K562 (cell line): ENCODE data around the gene IL1RAPL2. TPM values are rescaled to one million over a fixed set of nuclear protein-coding genes. Genes with fewer than 3 reads are reported as not detected.

Experiments
- ATAC-seq: fragments of 200-7000 bp; cut with Tn5 transposase; 3 replicates; pipeline ENCODE4 v1.9.1; 2020; ENCODE audit warnings: moderate library complexity
- BruUV-seq: library from RNA; stranded (reverse); fragments of 400-500 nt; replicated peaks from 2 replicates; lab custom pipeline; 2021; lab: Mats Ljungman, UMichigan
- CTCF ChIA-PET: fragments of 300-600 bp; formaldehyde crosslinking; extraction: SDS; loops from one replicate; lab custom pipeline; 2021; ENCODE audit warnings: low intra/inter-chr PET ratio; lab: Yijun Ruan, JAX
- POLR2A ChIA-PET: fragments of 300-600, 350-650 bp; sonication (Branson Sonifier 250); formaldehyde crosslinking; extraction: SDS; loops from one replicate; lab custom pipeline; 2021; ENCODE audit warnings: antibody characterized with exemption, inconsistent platforms; lab: Yijun Ruan, JAX
- DNase-seq, 4 experiments: peaks; one replicate each; pipeline versions ENCODE4 v3.0.0 to v3.0.0-alpha.2; 2011 to 2018; ENCODE audit warnings: low spot score in 3 of 4, mixed read lengths in 3 of 4; ENCODE audit errors: extremely low read depth in 1 of 4
- FAIRE-seq: peaks from 2 replicates; lab custom pipeline; 2011; peaks lifted over from hg19 to GRCh38; lab: Jason Lieb, UNC
- H2AFZ ChIP-seq: 2 replicates; pipeline ENCODE4 v1.6.0; 2011; ENCODE audit warnings: low read depth, low read length, control low read depth, inconsistent platforms
- H3K27ac ChIP-seq: fragments of 200-600 bp; 3 replicates; pipeline ENCODE4 v1.8.0; 2011; ENCODE audit warnings: low read depth, mild to moderate bottlenecking, control low read depth, inconsistent platforms, low read length, moderate library complexity, mixed read lengths; ENCODE audit errors: extremely low read depth
- H3K27me3 ChIP-seq, 2 experiments: fragments of 300-600 bp in 1 of 2; 2 replicates in 1 of 2; 3 replicates in 1 of 2; pipeline versions ENCODE4 v1.6.0 to v1.8.0; 2011; ENCODE audit warnings: inconsistent platforms in 2 of 2, low read length in 2 of 2, mild to moderate bottlenecking in 1 of 2, mixed read lengths in 1 of 2, moderate library complexity in 1 of 2; ENCODE audit not compliant: control insufficient read depth in 2 of 2, insufficient read depth in 2 of 2
- H3K36me3 ChIP-seq: fragments of 300-600 bp; 3 replicates; pipeline ENCODE4 v1.8.0; 2011; ENCODE audit warnings: mild to moderate bottlenecking, low read length, inconsistent platforms; ENCODE audit not compliant: control insufficient read depth, insufficient read depth
- H3K4me1 ChIP-seq, 2 experiments: fragments of 200-600 bp in 1 of 2; replicated peaks in 1 of 2; 2 replicates in 1 of 2; 3 replicates in 1 of 2; pipeline versions ENCODE4 v1.5.1 to v1.8.0; 2011; ENCODE audit warnings: inconsistent platforms in 2 of 2, low read length in 2 of 2, mild to moderate bottlenecking in 1 of 2, mixed read lengths in 1 of 2, moderate library complexity in 1 of 2; ENCODE audit not compliant: control insufficient read depth in 2 of 2, insufficient read depth in 2 of 2
- H3K4me2 ChIP-seq: 2 replicates; pipeline ENCODE4 v1.6.1; 2011; ENCODE audit warnings: low read length, control low read depth, inconsistent platforms, mixed read lengths; ENCODE audit not compliant: insufficient read depth
- H3K4me3 ChIP-seq: fragments of 200-600 bp; sonication (generic), shearing (Covaris generic); 2 replicates; pipeline ENCODE4 v1.5.1; 2016; ENCODE audit warnings: control low read depth, inconsistent platforms
- H3K79me2 ChIP-seq: fragments of 200-600 bp; 3 replicates; pipeline ENCODE4 v1.8.0; 2011; ENCODE audit warnings: low read length, inconsistent platforms; ENCODE audit not compliant: control insufficient read depth, insufficient read depth
- H3K9ac ChIP-seq, 2 experiments: 2 replicates each; pipeline versions ENCODE4 v1.6.0 to v1.6.1; 2011; ENCODE audit warnings: low read depth in 2 of 2, low read length in 2 of 2, control low read depth in 1 of 2, inconsistent platforms in 1 of 2, mild to moderate bottlenecking in 1 of 2, mixed read lengths in 1 of 2; ENCODE audit not compliant: insufficient read depth in 1 of 2
- H3K9me1 ChIP-seq: one replicate; pipeline ENCODE4 v1.6.0; 2011; ENCODE audit warnings: inconsistent platforms, mild to moderate bottlenecking, low read length, moderate library complexity; ENCODE audit not compliant: control insufficient read depth, insufficient read depth
- H3K9me3 ChIP-seq: replicated peaks from 2 replicates; pipeline ENCODE4 v1.5.1; 2011; ENCODE audit warnings: low read depth, low read length, inconsistent platforms; ENCODE audit not compliant: control insufficient read depth, insufficient read depth
- H4K20me1 ChIP-seq: replicated peaks from 2 replicates; pipeline ENCODE4 v1.6.1; 2011; ENCODE audit warnings: low read length, inconsistent platforms, mixed read lengths; ENCODE audit not compliant: control insufficient read depth, insufficient read depth
- ARNT ChIP-seq, 2 experiments: fragments of 450-650 bp; IDR thresholded peaks; 2 replicates each; pipeline ENCODE4 v1.6.1; 2016; ENCODE audit warnings: mild to moderate bottlenecking in 1 of 2
- FOXM1 ChIP-seq, 2 experiments: fragments of 450-650 bp in 1 of 2; sonication (generic) in 1 of 2; formaldehyde crosslinking in 1 of 2; IDR thresholded peaks; 2 replicates each; pipeline versions ENCODE4 v1.6.1 to v1.9.0; 2017 to 2022; ENCODE audit warnings: low read depth in 2 of 2, mild to moderate bottlenecking in 2 of 2, missing genetic modification reagents in 1 of 2, moderate library complexity in 1 of 2
- RUNX1 ChIP-seq: sonication (generic); IDR thresholded peaks from 2 replicates; pipeline ENCODE4 v1.6.1; 2016; ENCODE audit warnings: antibody characterized with exemption, low read depth
- TOE1 ChIP-seq, 2 experiments: fragments of 450-650 bp in 1 of 2; sonication (generic) in 1 of 2; formaldehyde crosslinking in 1 of 2; IDR thresholded peaks; 2 replicates each; pipeline versions ENCODE4 v1.7.1 to v1.8.0; 2016 to 2022; ENCODE audit warnings: borderline replicate concordance in 2 of 2, mild to moderate bottlenecking in 2 of 2, antibody characterized with exemption in 1 of 2, inconsistent platforms in 1 of 2, low read depth in 1 of 2, missing genetic modification reagents in 1 of 2, moderate library complexity in 1 of 2
- WGBS: fragments of 100-300 bp; shearing (Covaris generic); methylation state at CpG from one replicate; pipeline ENCODE4 v1.1.6; 2016; ENCODE audit warnings: low coverage, mixed read lengths; ENCODE audit not compliant: insufficient coverage; ENCODE audit errors: missing lambda C conversion rate; 5-methylcytosine and 5-hydroxymethylcytosine counted together
- in situ Hi-C: fragments of 300-500 bp; cut with MboI; formaldehyde crosslinking; loops from 4 replicates; pipeline ENCODE4 v1.15.0; 2018; ENCODE audit warnings: inconsistent platforms, mixed read lengths
- intact Hi-C: fragments of 100-400 bp; cut with micrococcal nuclease; formaldehyde crosslinking; loops from 2 replicates; pipeline ENCODE4 v1.14.2; 2022
- polyA plus RNA-seq, 8 experiments: library from polyadenylated mRNA; depleted of rRNA in 4 of 8; stranded (reverse) in 5 of 8; unstranded in 3 of 8; fragments of >200 nt; fragmentation: Nextera tagmentation in 2 of 8; fragmentation: Illumina TruSeq in 1 of 8; extraction: Ambion mirVana in 2 of 8; extraction: Trizol in 1 of 8; gene quantifications; 2 replicates each; pipeline versions ENCODE4 v1.2.1 to v1.2.3, GENCODE V29; 2011 to 2014; ENCODE audit warnings: inconsistent platforms in 1 of 8, missing spikeins in 1 of 8
- total RNA-seq, 7 experiments: library from RNA; depleted of rRNA in 6 of 7; stranded (reverse); fragments of >200 nt in 6 of 7; fragmentation: Illumina TruSeq in 2 of 7; extraction: Trizol in 2 of 7; gene quantifications; 2 replicates each; pipeline versions ENCODE4 v1.2.1 to v1.2.3, GENCODE V29; 2011 to 2021; ENCODE audit warnings: low replicate concordance in 1 of 7

Gene IL1RAPL2
- total and polyA plus RNA-seq, 9 of the 15 experiments (the other 6 are each of a cell fraction or from before 2014, with no cell fraction given), result not detected

DNA sequence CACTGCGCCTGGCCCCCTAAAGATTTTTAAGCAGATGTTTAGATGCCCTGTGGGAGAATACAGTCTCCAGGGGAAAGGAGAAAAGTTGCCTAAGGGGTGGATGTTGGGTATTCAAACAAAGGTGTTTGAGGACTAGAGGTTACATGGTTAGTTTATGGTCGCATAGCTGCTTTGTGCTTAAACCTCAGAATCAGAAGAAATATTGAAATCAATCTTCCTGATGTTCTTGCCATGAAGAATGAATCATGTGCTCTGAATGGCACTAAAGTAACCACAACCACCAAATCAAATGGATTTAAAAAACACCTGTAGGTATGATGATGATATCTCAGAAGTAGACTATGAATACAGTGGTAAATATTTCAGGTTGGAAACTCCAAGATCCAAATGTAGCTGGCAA lies 697.2 kb downstream of the IL1RAPL2 start:
- POLR2A ChIA-PET, result no interaction called here
- 0% methylated on average over 1 of the region's 2 CpGs for WGBS
- in situ Hi-C loops, result no loop called here
- no peaks in the 10 kb centered on the region for H4K20me1 ChIP-seq
- no peak for ATAC-seq
- no peak overlapping the region for H3K4me2 ChIP-seq
- no peak overlapping the region for H3K4me3 ChIP-seq
- H3K27ac ChIP-seq, result no peak overlapping the region
- BruUV-seq, result no TSS peak
- TF ChIP-seq ARNT (IDR thresholded peaks at IDR 0.05) (no peak), FOXM1 (IDR thresholded peaks at IDR 0.05; ENCODE audit: low read depth) (no peak), FOXM1 (CRISPR knock-in tag; IDR thresholded peaks at IDR 0.05; ENCODE audit: low read depth) (no peak)
- TF ChIP-seq, all 486 proteins: peak for 0
- Histone ChIP-seq H3K4me1 (no peaks in the 10 kb centered on the region), H3K9ac (no peak overlapping the region), H3K79me2 (no peaks in the 10 kb centered on the region), H2AFZ (no peak overlapping the region), H3K27me3 (no peaks in the 10 kb centered on the region), H3K9me1 (no peaks in the 10 kb centered on the region), H3K36me3 (no peaks in the 10 kb centered on the region), H3K9me3 (no peaks in the 10 kb centered on the region)
- intact Hi-C loops, result no loop called here
- CTCF ChIA-PET, result no interaction called here
- DNase-seq (no peak), FAIRE-seq (no peak)

DNA sequence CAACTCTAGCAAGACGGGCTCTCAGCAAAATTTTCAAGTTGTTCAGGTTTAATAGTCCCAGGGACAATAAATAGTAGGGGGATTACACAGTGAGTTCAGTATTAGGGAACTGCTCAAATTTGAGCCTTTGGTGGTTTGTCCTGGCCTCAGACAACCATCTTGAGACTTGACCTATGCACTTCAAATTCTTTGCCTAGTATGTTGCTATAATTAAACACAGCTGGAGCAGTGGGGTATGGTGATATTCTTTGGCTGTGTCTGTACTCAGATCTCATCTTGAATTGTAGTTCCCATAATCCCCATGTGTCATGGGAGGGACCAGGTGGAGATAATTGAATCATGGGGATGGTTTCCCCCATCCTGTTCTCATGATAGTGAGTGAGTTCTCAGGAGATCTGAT lies 697.8 kb downstream of the IL1RAPL2 start:
- ATAC-seq (no peak), FAIRE-seq (no peak), DNase-seq (no peak)
- no peak overlapping the region for H3K4me3 ChIP-seq
- ChIA-PET CTCF (no interaction called here), POLR2A (no interaction called here)
- no peaks in the 10 kb centered on the region for H3K4me1 ChIP-seq
- no peaks in the 10 kb centered on the region for H3K27me3 ChIP-seq
- intact Hi-C loops, result no loop called here
- no peaks in the 10 kb centered on the region for H3K36me3 ChIP-seq
- no peaks in the 10 kb centered on the region for H3K79me2 ChIP-seq
- no peak overlapping the region for H2AFZ ChIP-seq
- H3K4me2 ChIP-seq, result no peak overlapping the region
- in situ Hi-C loops, result no loop called here
- H3K9me3 ChIP-seq, result no peaks in the 10 kb centered on the region
- no peak overlapping the region for H3K27ac ChIP-seq
- TF ChIP-seq RUNX1 (no peak), TOE1 (IDR thresholded peaks at IDR 0.05; ENCODE audit: borderline replicate concordance) (no peak), TOE1 (CRISPR knock-in tag; IDR thresholded peaks at IDR 0.05; ENCODE audit: borderline replicate concordance, low read depth) (no peak)
- H4K20me1 ChIP-seq, result no peaks in the 10 kb centered on the region
- 0% methylated on average over 1 of the region's 1 CpG for WGBS
- H3K9ac ChIP-seq, result no peak overlapping the region
- no TSS peak for BruUV-seq
- no peaks in the 10 kb centered on the region for H3K9me1 ChIP-seq
